ENCODE results near the gene PADI1.
"Not testable (repeated sequence)": the region's sequence is repeated elsewhere in the genome, so short reads cannot be mapped to it uniquely, and the experiment has no call there.

The PADI1 gene

GRCh38 chr1:17218939-17219338, 14.0 kb downstream of the PADI1 start:
- no peak for DNase-seq

- DNase-seq = no peak
Measured at GRCh38 chr1:17220287-17220686, 15.4 kb downstream of the PADI1 start.

GRCh38 chr1:17222557-17222956, 17.6 kb downstream of the PADI1 start:
- DNase-seq = no peak

- no peak for DNase-seq
Measured at GRCh38 chr1:17224434-17224833, 19.5 kb downstream of the PADI1 start.

DNA sequence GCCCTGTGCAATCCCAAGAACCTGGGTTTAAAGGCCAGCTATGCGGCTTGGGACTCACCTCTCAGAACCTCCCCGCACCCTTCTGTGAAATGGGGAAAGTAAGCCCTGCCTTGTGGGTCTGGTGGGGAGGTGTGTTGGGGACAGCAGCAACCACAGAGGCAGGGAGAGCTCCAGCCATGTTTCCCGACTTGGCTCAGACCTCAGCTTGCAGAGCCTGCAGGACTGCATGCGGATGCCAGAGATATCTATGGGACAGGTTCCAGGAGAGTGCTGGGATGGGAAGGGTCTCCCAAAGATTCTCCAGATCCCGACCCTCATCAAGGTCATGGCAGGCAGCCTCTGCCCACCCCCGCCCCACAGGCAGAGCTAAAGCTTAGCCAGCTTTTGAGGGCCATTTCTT, 20.2 kb downstream of the PADI1 start:
- DNase-seq = no peak

- no peak for DNase-seq
Measured at GRCh38 chr1:17227358-17227915, 22.5 kb downstream of the PADI1 start.

GRCh38 chr1:17228619-17229018, 23.7 kb downstream of the PADI1 start:
- no peak for DNase-seq

- DNase-seq = no peak
Measured at GRCh38 chr1:17229379-17229778, 24.5 kb downstream of the PADI1 start.

DNA sequence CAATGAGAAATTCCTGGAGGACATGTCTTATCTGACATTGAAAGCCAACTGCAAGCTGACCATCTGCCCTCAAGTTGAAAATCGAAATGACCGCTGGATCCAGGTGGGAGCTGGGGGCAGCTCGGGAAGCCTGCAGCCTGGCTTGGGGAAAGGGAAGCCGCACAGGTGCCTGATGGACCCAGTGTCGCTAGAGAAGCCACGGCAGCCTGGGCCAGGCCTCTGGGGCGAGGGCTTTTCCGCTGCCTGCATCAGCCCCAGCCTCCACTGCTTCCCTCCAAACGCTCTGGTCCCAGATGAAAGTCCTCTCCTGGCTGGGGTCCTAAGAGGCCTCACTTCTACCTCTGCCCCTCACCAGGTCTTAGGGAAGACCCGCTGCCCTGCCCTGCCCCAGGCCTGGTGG, 25.2 kb downstream of the PADI1 start:
- no peak for DNase-seq

GRCh38 chr1:17230671-17231310, 25.9 kb downstream of the PADI1 start:
- no peak for DNase-seq

DNA sequence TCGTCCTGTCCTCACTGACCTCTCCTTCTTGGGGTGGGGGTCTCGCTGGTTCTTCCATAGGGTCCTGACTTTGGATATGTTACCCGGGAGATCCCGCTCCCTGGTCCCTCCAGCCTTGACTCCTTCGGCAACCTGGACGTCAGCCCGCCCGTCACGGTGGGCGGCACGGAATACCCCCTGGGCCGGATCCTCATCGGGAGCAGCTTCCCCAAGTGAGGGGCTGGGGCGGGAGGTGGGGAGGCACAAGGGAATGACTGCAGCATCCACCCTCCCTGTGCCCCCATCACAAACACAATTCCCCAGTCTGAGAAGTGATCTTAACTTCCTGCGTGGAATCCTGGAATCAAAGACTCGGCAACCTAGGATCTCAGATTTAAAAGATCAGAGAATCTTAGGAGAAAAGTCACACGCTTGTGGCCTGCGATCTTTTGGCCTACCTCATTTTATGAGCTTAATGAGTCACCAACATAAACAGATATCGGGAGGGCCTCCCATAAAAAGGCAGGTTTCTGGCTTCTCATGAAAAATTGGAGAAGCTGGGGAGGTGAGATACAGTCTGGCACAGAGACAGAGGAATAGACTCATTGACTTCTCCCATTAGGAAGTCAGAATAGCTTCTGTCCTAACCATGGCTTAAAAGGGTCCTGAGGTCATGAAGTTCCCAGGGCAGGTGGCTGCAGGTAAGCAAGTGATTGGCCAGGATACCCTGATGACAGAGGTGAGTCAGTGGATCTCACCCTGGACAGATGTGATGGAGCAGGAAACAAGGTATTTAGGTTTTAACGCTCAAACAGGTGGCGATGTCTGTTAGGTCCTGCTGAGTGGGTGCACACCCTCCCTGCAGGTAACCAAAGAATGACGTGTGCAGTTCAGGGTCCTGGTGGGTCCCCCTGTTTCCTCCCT, 28.1 kb downstream of the PADI1 start:
- no peak for DNase-seq

- DNase-seq = peak; percentile 89 to 91 (median 90)
Measured at GRCh38 chr1:17233675-17234320, 28.9 kb downstream of the PADI1 start.

DNA sequence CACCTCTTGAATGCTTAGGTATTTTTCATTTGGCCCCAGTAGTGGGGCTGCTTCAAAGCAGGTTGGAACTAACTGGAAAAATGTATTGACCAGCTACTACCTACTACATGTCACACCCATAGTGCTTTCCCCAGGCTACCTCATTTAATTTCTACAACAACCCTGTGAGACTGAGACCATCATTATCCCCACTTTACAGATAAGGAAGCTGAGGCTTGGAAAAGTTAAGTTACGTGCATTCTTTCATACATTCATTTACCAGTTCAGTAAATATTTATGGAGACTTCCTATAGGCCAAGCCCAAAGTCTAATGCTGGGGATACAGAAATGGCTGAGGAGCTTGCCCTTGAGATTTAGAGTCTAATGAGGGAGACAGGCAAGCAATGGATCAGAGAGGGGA, 29.5 kb downstream of the PADI1 start:
- no peak for DNase-seq

DNA sequence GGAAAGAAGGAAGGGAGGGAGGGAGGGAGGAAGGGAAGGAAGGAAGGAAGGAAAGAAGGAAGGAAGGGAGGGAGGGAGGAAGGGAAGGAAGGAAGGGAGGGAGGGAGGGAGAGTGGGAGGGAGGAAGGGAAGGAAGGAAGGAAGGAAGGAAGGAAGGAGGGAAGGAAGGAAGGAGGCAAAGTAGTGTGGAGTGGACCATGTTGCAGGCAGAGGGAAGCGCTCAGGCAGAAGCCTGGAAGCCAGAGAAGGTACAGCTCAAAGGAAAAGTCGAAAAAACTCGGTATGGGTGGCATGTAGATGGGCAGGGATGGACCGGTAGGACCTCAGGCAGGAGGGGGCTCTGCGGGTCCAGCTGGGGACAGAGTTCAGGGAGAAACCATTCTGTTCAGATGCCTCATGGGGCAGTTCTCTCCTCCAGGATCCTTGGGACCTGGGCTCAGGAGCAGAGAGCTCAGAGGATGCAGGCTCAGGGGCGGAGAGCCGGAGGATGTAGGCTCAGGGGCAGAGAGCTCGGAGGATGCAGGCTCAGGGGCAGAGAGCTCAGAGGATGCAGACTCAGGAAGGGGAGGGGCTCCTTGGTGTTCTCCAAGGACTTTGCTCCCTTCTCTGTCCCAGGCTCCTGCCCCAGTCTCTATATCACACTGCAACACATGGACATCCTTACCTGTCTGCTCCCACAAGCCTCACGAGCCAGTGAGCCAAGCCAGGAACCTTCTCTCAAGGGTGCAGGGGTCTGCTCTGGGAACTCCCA, 30.4 kb downstream of the PADI1 start:
- no peak for DNase-seq

- DNase-seq = peak; percentile 92 to 96 (median 95)
Measured at GRCh38 chr1:17236779-17237560, 32.0 kb downstream of the PADI1 start.

GRCh38 chr1:17237561-17237903, 32.6 kb downstream of the PADI1 start:
- DNase-seq = no peak

- peak; percentile 63 to 66 (median 66) for DNase-seq
Measured at GRCh38 chr1:17239420-17239819, 34.5 kb downstream of the PADI1 start.

DNA sequence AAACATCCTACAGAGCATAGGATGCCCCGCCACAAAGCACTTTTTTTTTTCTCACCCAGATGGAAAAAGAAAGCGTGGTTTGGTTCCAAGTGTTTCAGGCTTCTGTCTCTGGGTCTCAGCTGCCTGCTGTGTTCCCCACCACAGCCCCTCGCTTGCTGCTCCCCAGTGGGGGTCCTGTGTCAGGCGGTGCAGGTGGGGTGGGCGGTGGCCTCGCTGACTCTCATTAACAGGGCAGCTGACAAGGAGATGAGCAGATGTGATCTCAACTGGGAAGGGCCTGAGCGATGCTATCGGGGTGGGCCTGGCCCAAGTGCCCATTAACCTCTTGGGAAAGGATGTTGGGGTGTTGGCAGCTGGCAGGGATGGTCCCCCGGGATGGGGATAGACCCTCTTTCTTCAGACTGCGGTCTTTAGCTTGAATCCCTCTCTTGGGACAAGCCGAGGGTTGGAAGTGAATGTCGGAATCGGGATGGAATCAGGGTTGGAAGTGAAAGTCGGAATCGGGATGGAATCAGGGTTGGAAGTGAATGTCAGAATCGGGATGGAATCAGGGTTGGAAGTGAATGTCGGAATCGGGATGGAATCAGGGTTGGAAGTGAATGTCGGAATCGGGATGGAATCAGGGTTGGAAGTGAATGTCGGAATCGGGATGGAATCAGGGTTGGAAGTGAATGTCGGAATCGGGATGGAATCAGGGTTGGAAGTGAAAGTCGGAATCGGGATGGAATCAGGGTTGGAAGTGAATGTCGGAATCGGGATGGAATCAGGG, 36.3 kb downstream of the PADI1 start:
- DNase-seq = not testable (repeated sequence)

DNA sequence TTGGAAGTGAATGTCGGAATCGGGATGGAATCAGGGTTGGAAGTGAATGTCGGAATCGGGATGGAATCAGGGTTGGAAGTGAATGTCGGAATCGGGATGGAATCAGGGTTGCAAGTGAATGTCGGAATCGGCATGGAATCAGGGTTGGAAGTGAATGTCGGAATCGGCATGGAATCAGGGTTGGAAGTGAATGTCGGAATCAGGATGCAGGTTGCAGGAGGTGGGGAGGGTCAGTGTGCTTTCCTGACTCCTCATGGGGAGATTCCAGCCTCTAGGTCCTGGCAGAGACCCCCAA, 36.8 kb downstream of the PADI1 start:
- not testable (repeated sequence) for DNase-seq

DNA sequence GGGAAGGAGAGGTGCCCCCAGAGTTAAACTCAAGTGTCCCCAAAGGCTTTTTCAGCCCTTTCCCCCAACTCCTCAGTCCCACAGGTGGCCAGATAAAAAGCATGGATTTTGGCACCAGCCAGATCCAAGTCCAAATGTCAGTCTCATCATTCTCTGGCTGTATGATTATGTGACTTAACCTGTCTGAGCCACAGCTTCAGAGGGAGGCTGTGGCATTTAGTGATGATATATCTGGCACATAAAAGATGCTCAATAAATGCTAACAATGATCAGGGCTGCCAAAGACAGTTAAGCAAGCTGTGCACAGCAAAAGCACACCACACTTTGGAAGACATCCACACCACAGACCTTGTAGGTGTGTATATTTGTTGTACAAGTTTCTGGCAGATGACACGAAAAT, 38.3 kb downstream of the PADI1 start:
- DNase-seq = no peak

Data from suppressor macrophage treated with lipopolysaccharide for 1 hour (primary cell).